Astrocyte of the cerebellum (primary cell): ENCODE measurements around the gene PHIP.
"Not testable (repeated sequence)": the region's sequence is repeated elsewhere in the genome, so short reads cannot be mapped to it uniquely, and the experiment has no call there.

Source experiments
- DNase-seq: peaks from one replicate; pipeline ENCODE4 v3.0.0-alpha.2; 2011; ENCODE audit warnings: low read depth
- H3K4me3 ChIP-seq: 2 replicates; pipeline ENCODE4 v1.5.1; 2011; ENCODE audit warnings: mild to moderate bottlenecking, low read depth, low read length, moderate library complexity
- in situ Hi-C: cut with HindIII; loops from 2 replicates; pipeline ENCODE4 v1.10.0; 2017; ENCODE audit warnings: low sequenced_read_pairs
- TF ChIP-seq, protein P1 (sequence below): IDR thresholded peaks from 2 replicates; pipeline ENCODE4 v1.5.1; 2012; ENCODE audit warnings: low read length, low read depth, moderate library complexity, mild to moderate bottlenecking; ENCODE audit errors: missing control alignments

Gene PHIP

DNA sequence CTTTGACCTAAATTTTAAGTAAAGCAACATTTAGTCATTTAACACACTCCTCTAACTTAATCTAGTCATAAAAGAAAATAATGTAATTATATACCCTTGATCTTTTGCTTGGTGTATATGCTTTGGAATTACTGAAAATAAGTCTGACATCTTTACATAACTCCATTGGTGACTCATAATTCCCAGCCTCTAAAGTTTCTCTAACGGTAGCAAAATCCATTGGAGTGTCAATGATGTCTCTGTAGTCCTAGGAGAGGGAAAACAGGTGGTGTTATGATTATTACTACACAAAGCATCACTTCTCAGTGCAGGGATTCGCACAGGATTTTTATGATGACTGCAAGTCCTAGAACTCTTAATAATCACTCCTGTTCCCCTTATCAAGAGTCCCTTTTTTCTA is 130.5 kb downstream of the PHIP start:
- no peak for DNase-seq
- TF ChIP-seq, protein P1, sequence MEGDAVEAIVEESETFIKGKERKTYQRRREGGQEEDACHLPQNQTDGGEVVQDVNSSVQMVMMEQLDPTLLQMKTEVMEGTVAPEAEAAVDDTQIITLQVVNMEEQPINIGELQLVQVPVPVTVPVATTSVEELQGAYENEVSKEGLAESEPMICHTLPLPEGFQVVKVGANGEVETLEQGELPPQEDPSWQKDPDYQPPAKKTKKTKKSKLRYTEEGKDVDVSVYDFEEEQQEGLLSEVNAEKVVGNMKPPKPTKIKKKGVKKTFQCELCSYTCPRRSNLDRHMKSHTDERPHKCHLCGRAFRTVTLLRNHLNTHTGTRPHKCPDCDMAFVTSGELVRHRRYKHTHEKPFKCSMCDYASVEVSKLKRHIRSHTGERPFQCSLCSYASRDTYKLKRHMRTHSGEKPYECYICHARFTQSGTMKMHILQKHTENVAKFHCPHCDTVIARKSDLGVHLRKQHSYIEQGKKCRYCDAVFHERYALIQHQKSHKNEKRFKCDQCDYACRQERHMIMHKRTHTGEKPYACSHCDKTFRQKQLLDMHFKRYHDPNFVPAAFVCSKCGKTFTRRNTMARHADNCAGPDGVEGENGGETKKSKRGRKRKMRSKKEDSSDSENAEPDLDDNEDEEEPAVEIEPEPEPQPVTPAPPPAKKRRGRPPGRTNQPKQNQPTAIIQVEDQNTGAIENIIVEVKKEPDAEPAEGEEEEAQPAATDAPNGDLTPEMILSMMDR, result no peak
- in situ Hi-C loops, result loop anchor here (5.0 kb wide), 1 partner anchor 45 kb away; no protein-coding TSS in a partner anchor
- H3K4me3 ChIP-seq, result no peak overlapping the region

DNA sequence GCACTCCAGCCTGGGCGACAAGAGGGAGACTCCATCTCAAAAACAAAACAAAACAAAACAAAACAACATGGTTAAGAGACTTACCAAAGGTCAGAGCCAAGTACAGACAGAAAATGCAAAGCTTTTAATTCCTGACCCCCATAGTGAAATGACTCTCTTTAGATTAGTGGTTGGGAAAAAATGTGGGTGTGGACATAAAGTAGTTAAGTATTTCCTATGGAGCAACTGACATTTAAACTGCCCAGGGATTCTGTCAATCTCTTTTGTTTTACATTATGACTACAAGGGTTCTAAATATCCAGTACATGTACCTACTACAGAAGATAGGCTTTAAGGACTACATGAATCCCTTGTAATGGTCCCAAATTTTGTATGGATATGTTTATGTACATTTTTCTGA is 135.6 kb downstream of the PHIP start:
- DNase-seq, result no peak
- TF ChIP-seq, protein P1, result no peak
- no peak overlapping the region for H3K4me3 ChIP-seq
- in situ Hi-C loops, result no loop called here

DNA sequence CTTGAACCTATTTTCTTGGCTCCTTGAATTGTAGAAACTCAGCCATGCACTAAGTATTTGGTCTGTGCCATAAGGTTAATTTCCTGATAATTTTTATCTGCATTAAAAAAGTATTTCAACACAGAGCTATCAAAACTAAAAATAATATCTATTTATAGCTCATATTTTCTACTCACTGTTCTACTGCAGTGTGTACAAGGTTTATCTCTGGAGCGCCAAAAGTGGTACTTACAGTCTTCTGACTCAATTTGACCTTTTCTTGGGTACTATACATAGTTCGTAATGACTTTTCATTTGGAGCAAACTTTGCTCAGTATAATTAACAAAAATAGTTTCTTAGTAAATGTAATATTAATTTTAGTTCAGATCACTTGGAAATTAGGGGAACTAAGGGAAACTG is 141.5 kb downstream of the PHIP start:
- in situ Hi-C loops, result no loop called here
- DNase-seq, result no peak
- H3K4me3 ChIP-seq, result no peak overlapping the region
- TF ChIP-seq, protein P1, result no peak

DNA sequence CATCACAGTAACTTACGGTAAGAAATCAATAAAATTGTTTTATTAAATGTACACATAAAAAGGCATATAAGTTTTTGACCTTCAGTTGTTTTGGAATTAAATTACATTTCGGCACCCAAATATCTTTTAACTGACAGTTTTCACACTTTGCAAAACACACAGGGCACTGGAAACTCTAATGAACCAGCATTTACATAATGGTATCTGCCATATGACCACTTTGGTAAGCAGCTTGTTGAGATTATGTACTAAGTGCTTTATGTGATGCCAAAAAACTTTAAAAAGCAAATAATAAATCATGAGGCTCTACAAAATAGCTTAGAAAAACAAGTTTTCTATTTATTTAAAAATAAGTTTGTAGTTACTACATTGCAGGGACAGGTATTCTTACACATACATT is 142.5 kb downstream of the PHIP start:
- TF ChIP-seq, protein P1, result no peak
- DNase-seq, result no peak
- H3K4me3 ChIP-seq, result no peak overlapping the region
- in situ Hi-C loops, result no loop called here

DNA sequence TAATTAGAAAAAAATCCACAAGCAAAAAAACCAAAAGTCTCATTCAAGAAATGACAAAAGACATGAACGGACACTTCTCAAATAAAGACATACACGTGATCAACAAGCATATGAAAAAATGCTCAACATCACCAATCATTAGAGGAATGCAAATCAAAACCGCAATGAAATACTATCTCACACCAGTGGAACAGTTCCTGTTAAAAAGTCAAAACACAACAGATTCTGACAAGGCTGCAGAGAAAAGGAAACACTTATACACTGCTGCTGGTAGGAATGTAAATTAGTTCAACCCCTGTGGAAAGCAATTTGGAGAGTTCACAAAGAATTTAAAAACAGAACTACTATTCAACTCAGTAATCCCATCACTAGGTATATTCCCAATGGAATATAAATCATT is 152.7 kb downstream of the PHIP start:
- H3K4me3 ChIP-seq, result no peak overlapping the region
- in situ Hi-C loops, result no loop called here
- TF ChIP-seq, protein P1, result no peak
- no peak for DNase-seq

DNA sequence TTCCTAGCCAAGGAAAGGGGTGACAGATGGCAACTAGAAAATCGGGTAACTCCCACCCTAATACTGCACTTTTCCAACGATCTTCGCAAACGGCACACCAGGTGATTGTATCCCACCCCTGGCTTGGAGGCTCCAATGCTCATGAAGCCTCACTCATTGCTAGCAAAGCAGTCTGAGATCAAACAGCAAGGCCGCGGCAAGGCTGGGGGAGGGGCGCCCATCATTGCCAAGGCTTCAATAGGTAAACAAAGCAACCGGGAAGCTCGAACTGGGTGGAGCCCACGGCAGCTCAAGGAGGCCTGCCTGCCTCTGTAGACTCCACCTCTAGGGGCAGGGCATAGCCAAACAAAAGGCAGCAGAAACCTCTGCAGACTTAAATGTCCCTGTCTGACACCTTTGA is 156.9 kb downstream of the PHIP start:
- DNase-seq, in situ Hi-C loops, H3K4me3 ChIP-seq: not testable (repeated sequence)

DNA sequence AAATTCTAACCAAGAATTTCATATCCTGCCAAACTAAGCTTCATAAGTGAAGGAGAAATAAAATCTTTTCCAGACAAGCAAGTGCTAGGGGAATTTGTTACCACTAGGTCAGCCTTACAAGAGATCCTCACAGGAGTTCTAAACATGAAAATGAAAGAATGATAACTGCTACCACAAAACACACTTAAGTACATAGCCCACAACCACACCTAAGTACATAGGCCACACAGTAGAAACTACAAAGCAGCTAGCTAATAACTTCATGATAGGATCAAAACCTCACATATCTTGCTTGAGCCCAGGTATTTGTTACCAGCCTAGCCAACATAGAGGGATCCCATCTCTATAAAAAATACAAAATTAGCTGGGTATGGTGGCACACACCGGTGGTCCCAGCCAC is 160.3 kb downstream of the PHIP start:
- in situ Hi-C loops, result no loop called here
- H3K4me3 ChIP-seq, result no peak overlapping the region
- no peak for DNase-seq
- TF ChIP-seq, protein P1, result no peak
